Suppressor macrophage treated with lipopolysaccharide for 1 hour (primary cell): Measurements from ENCODE around the gene IDH3B.

ENCODE experiments used
- DNase-seq, 3 donors: peaks; one replicate each; pipeline ENCODE4 v3.0.0-alpha.2; 2020 to 2022

IDH3B gene

DNA sequence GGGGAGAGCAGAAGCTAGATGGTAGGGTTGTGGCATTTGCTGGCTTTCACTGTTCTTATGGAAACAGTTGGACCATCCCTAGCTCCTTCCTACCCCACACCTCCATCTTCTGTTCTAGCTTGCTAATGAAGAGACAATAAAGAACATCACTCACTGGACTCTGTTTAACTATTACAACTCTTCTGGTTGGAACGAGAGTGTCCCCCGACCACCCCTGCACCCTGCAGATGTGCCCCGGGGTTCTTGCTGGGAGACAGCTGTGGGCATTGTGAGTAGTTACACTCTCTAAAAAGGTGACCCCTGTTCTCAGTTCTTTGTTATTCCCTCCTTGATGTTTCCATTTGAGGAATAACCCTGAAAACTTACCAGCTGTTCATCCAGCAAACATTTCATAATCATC is 51.9 kb downstream of the IDH3B start:
- DNase-seq = no peak

DNA sequence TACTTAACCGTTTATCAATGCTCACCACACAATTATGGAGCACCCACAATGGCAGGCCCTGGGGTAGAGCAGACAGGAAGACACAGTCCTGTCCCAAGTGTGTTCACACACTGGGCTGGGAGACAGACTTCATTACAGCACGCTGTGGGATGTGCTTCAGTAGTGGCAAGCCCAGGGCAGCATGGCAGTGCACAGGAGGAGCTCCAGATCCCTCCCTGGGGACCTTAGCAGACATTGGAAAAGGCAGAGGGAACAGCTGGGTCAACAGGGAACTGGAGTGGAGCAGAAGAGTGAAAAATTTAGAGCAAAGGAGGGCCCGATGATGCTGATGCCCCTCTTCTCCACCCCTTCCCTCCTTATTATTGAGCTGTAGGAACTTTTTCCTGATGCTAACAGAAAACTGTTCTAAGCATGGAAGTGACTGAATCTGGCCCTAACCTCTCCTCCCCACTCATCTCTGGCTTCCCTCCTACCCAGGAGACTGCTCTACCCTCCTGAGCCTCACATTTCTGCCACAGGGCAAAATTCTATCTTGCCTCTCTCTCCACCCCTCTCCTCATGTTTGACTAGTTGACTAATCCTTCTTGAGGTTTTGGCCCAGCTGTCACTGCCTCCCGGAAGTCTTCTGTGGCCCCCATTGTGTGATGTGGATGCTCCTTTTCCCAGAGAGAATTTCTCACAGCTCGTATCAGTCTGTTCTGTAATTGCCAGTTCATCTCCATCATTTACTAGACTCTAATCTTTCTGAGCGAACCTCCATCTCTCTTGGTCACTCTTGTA is 52.9 kb downstream of the IDH3B start:
- DNase-seq = no peak

GRCh38 chr20:2610326-2610725 is 53.7 kb downstream of the IDH3B start:
- no peak for DNase-seq
